GM10266 (cell line): ENCODE results near the gene VMP1.
A peak's percentile ranks its signal among the peaks of the same experiment; 100 is the strongest.
"Not testable (repeated sequence)": the region's sequence is repeated elsewhere in the genome, so short reads cannot be mapped to it uniquely, and the experiment has no call there.

ENCODE experiments used
- DNase-seq: peaks from one replicate; pipeline ENCODE4 v3.0.0; 2012; ENCODE audit errors: extremely low spot score
- CTCF ChIP-seq: IDR thresholded peaks from 2 replicates; pipeline ENCODE4 v1.5.1; 2012; ENCODE audit warnings: mild to moderate bottlenecking, low read depth; ENCODE audit not compliant: control insufficient read depth, insufficient read depth; ENCODE audit errors: missing control alignments

Gene VMP1

GRCh38 chr17:59826706-59827453, 119.4 kb downstream of the VMP1 start:
- TF ChIP-seq CTCF = no peak
- no peak for DNase-seq

- no peak for TF ChIP-seq CTCF
- DNase-seq = no peak
Measured at GRCh38 chr17:59827721-59828477, 120.4 kb downstream of the VMP1 start.

- no peak for DNase-seq
- TF ChIP-seq CTCF = no peak
Measured at GRCh38 chr17:59828478-59828760, 121.0 kb downstream of the VMP1 start.

DNA sequence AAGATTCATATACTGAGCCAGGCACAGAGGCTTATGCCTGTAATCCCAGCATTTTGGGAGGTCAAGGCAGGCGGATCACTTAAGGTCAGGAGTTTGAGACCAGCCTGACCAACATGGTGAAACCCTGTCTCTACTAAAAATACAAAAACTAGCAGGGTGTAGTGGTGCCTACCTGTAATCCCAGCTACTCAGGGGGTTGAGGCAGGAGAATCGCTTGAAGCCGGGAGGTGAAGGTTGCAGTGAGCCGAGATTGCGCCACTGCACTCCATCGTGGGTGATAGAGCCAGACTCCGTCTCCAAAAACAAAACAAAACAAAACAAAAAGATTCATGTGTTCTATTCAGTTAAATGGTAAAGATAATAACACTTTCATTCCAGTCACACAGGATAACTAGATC, 121.4 kb downstream of the VMP1 start:
- DNase-seq = not testable (repeated sequence)

DNA sequence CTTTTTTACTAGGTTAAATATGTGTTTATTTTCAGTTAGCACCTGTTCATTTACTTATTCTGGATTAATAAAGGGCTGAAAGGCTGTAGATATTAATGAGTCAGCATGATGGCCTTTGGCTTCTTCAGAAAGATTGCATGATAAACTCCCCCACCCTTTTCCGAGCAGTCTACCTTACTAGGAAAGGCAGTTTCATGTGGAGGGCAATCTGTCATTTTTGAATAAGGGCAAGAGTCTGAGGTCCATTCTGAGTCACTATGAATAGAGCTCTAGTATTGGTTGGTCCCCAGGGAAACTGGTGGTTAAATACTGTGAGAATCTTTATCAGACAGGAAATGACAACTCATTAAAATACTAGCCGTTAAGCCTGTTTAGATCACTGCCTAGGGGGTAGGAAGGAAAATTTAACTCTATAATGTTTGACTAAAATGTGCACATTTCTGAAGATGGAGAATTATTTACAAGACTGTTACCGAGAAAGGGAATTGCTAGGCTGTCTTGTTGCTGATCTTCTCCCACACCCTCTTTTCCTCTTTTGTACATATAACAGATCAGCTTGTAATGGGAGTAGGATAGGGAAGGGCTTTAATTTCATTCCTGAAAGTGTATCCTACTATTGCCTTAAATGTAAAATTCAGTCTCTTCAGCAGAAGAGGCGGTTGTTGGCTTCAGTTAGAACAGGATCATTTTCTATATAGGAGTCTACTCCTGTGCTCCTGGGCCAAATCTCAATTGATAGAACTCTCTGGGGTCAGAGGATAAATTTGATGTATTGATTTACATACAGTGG, 122.0 kb downstream of the VMP1 start:
- TF ChIP-seq CTCF = no peak
- DNase-seq = peak; percentile 63

DNA sequence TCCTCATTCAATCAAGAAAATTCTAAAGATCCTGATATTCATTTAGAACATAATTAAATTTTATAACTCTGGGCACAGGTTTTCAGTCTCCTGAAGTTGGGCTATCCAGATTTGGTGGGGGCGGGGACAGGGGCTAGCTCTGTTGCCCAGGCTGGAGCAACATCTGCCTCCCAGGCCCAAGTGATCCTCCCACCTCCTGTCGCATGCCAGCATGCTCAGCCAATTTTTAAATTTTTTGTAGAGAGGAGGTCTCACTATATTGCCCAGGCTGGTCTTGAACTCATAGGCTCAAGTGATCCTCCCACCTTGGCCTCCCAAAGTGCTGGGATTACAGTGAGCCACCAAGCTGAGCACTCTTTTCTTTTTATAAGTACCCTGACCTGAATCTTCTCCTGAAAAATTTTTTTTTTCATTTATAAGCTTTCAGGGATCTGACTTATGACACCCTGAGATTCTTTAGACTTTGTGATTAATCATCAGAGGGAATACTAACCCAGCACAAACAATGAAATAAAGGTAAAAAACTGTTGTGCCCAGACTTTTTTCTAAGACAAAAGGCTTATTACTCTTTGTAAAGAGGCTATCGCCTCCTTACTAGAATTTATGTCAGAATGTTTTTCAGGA, 122.7 kb downstream of the VMP1 start:
- no peak for DNase-seq
- TF ChIP-seq CTCF = no peak

GRCh38 chr17:59830846-59831486, 123.5 kb downstream of the VMP1 start:
- TF ChIP-seq CTCF = no peak
- no peak for DNase-seq
